ENCODE results near the gene PDE3B. TPM values are rescaled to one million over a fixed set of nuclear protein-coding genes. Genes with fewer than 3 reads are reported as not detected.

The PDE3B gene
- total and polyA plus RNA-seq, 9 of the 15 experiments (the other 6 are each of a cell fraction or from before 2014, with no cell fraction given) = 2.3 to 22.5 (median 12.2) TPM

GRCh38 chr11:14875163-14875562 is 231.6 kb downstream of the PDE3B start:
- 80% methylated on average over 5 of the region's 5 CpGs for WGBS (ENCODE audit: insufficient coverage, low coverage, missing lambda C conversion rate)
- CTCF ChIA-PET (ENCODE audit: low intra/inter-chr PET ratio) = no interaction called here
- Histone ChIP-seq H3K9me3 (replicated peaks; ENCODE audit: control insufficient read depth, insufficient read depth, low read depth, low read length) (no peaks in the 10 kb centered on the region), H2AFZ (ENCODE audit: low read depth, low read length) (no peak overlapping the region), H3K4me2 (ENCODE audit: insufficient read depth, low read length) (no peak overlapping the region), H3K36me3 (ENCODE audit: control insufficient read depth, insufficient read depth, low read length) (peaks cover 42% of the 10 kb centered on the region; the same call in 2 of the 3 replicates), H3K9ac (ENCODE audit: insufficient read depth in 1 of 2, low read depth in 2 of 2, low read length in 2 of 2) (no peak overlapping the region), H3K9me1 (ENCODE audit: control insufficient read depth, insufficient read depth, low read length) (no peaks in the 10 kb centered on the region), H3K4me1 (replicated peaks in 1 of 2; ENCODE audit: control insufficient read depth in 2 of 2, insufficient read depth in 2 of 2, low read length in 2 of 2) (no peaks in the 10 kb centered on the region), H3K27me3 (ENCODE audit: control insufficient read depth in 2 of 2, insufficient read depth in 2 of 2, low read length in 2 of 2) (no peaks in the 10 kb centered on the region), H4K20me1 (replicated peaks; ENCODE audit: control insufficient read depth, insufficient read depth, low read length) (no peaks in the 10 kb centered on the region), H3K27ac (ENCODE audit: extremely low read depth, low read depth, low read length) (no peak overlapping the region), H3K79me2 (ENCODE audit: control insufficient read depth, insufficient read depth, low read length) (no peaks in the 10 kb centered on the region), H3K4me3 (no peak overlapping the region)
- BruUV-seq (replicated peaks) = no TSS peak
- ATAC-seq (no peak), FAIRE-seq (no peak), DNase-seq (ENCODE audit: extremely low read depth in 1 of 4, low spot score in 3 of 4) (no peak)
- intact Hi-C loops (cut with micrococcal nuclease) (no loop called here), in situ Hi-C loops (cut with MboI) (no loop called here)
- POLR2A ChIA-PET = interaction anchor here (1.0 kb wide), 1 partner anchor 32 kb away, joined by 4 read pairs; no protein-coding TSS in a partner anchor
- no peak for TF ChIP-seq ZNF644 (tag; IDR thresholded peaks at IDR 0.05; ENCODE audit: low read depth)

GRCh38 chr11:14881576-14882193 is 238.1 kb downstream of the PDE3B start:
- intact Hi-C loops (cut with micrococcal nuclease) = no loop called here
- no peak overlapping the region for H3K9ac ChIP-seq (ENCODE audit: insufficient read depth in 1 of 2, low read depth in 2 of 2, low read length in 2 of 2)
- in situ Hi-C loops (cut with MboI) = no loop called here
- no peak overlapping the region for H2AFZ ChIP-seq (ENCODE audit: low read depth, low read length)
- peaks cover 27% of the 10 kb centered on the region; the same call in 2 of the 3 replicates for H3K36me3 ChIP-seq (ENCODE audit: control insufficient read depth, insufficient read depth, low read length)
- no peak overlapping the region for H3K27ac ChIP-seq (ENCODE audit: extremely low read depth, low read depth, low read length)
- DNase-seq (ENCODE audit: extremely low read depth in 1 of 4, low spot score in 3 of 4) = no peak
- no TSS peak for BruUV-seq (replicated peaks)
- no peaks in the 10 kb centered on the region for H3K9me1 ChIP-seq (ENCODE audit: control insufficient read depth, insufficient read depth, low read length)
- no peak overlapping the region for H3K4me3 ChIP-seq
- POLR2A ChIA-PET = no interaction called here
- no peak overlapping the region for H3K4me2 ChIP-seq (ENCODE audit: insufficient read depth, low read length)
- 66% methylated on average over 2 of the region's 2 CpGs for WGBS (ENCODE audit: insufficient coverage, low coverage, missing lambda C conversion rate)
- no peaks in the 10 kb centered on the region for H3K27me3 ChIP-seq (ENCODE audit: control insufficient read depth in 2 of 2, insufficient read depth in 2 of 2, low read length in 2 of 2)
- CTCF ChIA-PET (ENCODE audit: low intra/inter-chr PET ratio) = no interaction called here
- no peak for TF ChIP-seq SRSF1 (IDR thresholded peaks at IDR 0.05; ENCODE audit: low read depth, low read length)
- peak; percentile 89 for TF ChIP-seq CEBPB (tag; IDR thresholded peaks at IDR 0.05)
- no peak for TF ChIP-seq CEBPG (CRISPR knock-in tag; IDR thresholded peaks at IDR 0.05)
- peak; percentile 76 to 94 for TF ChIP-seq CEBPG (tag; conservative IDR thresholded peaks at IDR 0.05 in 1 of 2, IDR thresholded peaks at IDR 0.05 in 1 of 2)
- no peak for ATAC-seq
- FAIRE-seq = no peak
- H3K4me1 ChIP-seq (replicated peaks in 1 of 2; ENCODE audit: control insufficient read depth in 2 of 2, insufficient read depth in 2 of 2, low read length in 2 of 2) = peaks cover 0 to 5% of the 10 kb centered on the region in 2 experiments; a peak in 1 of 5 replicates
- H3K79me2 ChIP-seq (ENCODE audit: control insufficient read depth, insufficient read depth, low read length) = 0 out of 3 replicates have a peak, but pooled peaks cover 4% of the 10 kb centered on the region
- no peaks in the 10 kb centered on the region for H3K9me3 ChIP-seq (replicated peaks; ENCODE audit: control insufficient read depth, insufficient read depth, low read depth, low read length)
- no peaks in the 10 kb centered on the region; the same call in 1 of the 2 replicates for H4K20me1 ChIP-seq (replicated peaks; ENCODE audit: control insufficient read depth, insufficient read depth, low read length)

Data from K562 (cell line).